Keratinocyte (primary cell): ENCODE measurements around the gene CDKN1A. TPM values are rescaled to one million over a fixed set of nuclear protein-coding genes. Genes with fewer than 3 reads are reported as not detected.
"Not testable (repeated sequence)": the region's sequence is repeated elsewhere in the genome, so short reads cannot be mapped to it uniquely, and the experiment has no call there.

ENCODE experiments used
- DNase-seq: peaks from one replicate; pipeline ENCODE4 v3.0.0-alpha.2; 2011; ENCODE audit warnings: low read depth, missing footprints, low spot score
- FAIRE-seq: peaks from 2 replicates; lab custom pipeline; 2011; peaks lifted over from hg19 to GRCh38; lab: Jason Lieb, UNC
- H2AFZ ChIP-seq: 2 replicates; pipeline ENCODE4 v1.6.0; 2012; ENCODE audit warnings: low read length, control low read depth, inconsistent platforms; ENCODE audit not compliant: control insufficient read depth
- H3K27ac ChIP-seq: 2 replicates; pipeline ENCODE4 v1.5.1; 2011; ENCODE audit warnings: low read length; ENCODE audit not compliant: control insufficient read depth, insufficient read depth
- H3K27me3 ChIP-seq: 3 replicates; pipeline ENCODE4 v1.6.0; 2011; ENCODE audit warnings: low read length; ENCODE audit not compliant: control insufficient read depth, insufficient read depth; ENCODE audit errors: extremely low read depth
- H3K36me3 ChIP-seq, 2 experiments: 2 replicates in 1 of 2; 3 replicates in 1 of 2; pipeline ENCODE4 v1.5.1; 2011; ENCODE audit warnings: low read length in 2 of 2, mild to moderate bottlenecking in 1 of 2; ENCODE audit not compliant: control insufficient read depth in 2 of 2, insufficient read depth in 2 of 2; ENCODE audit errors: extremely low read depth in 1 of 2
- H3K4me1 ChIP-seq: 3 replicates; pipeline ENCODE4 v1.5.1; 2011; ENCODE audit warnings: low read length; ENCODE audit not compliant: control insufficient read depth, insufficient read depth; ENCODE audit errors: extremely low read depth
- H3K4me2 ChIP-seq: 3 replicates; pipeline ENCODE4 v1.6.0; 2011; ENCODE audit warnings: low read depth, low read length; ENCODE audit not compliant: control insufficient read depth, insufficient read depth; ENCODE audit errors: extremely low read depth
- H3K4me3 ChIP-seq, 3 experiments: fragments of 200-600 bp in 1 of 3; sonication (generic) in 1 of 3; 2 replicates in 2 of 3; 3 replicates in 1 of 3; pipeline ENCODE4 v1.5.1; 2011 to 2016; ENCODE audit warnings: low read length in 3 of 3, mild to moderate bottlenecking in 3 of 3, control low read depth in 2 of 3, inconsistent platforms in 1 of 3, low read depth in 1 of 3, mixed read lengths in 1 of 3, mixed run types in 1 of 3, moderate library complexity in 1 of 3; ENCODE audit not compliant: control insufficient read depth in 2 of 3, insufficient read depth in 2 of 3; ENCODE audit errors: extremely low read depth in 1 of 3
- H3K79me2 ChIP-seq: 2 replicates; pipeline ENCODE4 v1.6.0; 2012; ENCODE audit warnings: low read length; ENCODE audit not compliant: control insufficient read depth, insufficient read depth
- H3K9ac ChIP-seq: 3 replicates; pipeline ENCODE4 v1.6.0; 2011; ENCODE audit warnings: low read length; ENCODE audit not compliant: control insufficient read depth, insufficient read depth; ENCODE audit errors: extremely low read depth
- H3K9me1 ChIP-seq: 3 replicates; pipeline ENCODE4 v1.6.0; 2011; ENCODE audit warnings: low read length; ENCODE audit not compliant: control insufficient read depth, insufficient read depth; ENCODE audit errors: extremely low read depth
- H3K9me3 ChIP-seq: 2 replicates; pipeline ENCODE4 v1.5.1; 2012; ENCODE audit warnings: low read depth, low read length; ENCODE audit not compliant: control insufficient read depth
- H4K20me1 ChIP-seq: 3 replicates; pipeline ENCODE4 v1.6.0; 2011; ENCODE audit warnings: low read length; ENCODE audit not compliant: control insufficient read depth, insufficient read depth; ENCODE audit errors: extremely low read depth
- EZH2 ChIP-seq: IDR thresholded peaks from one replicate; pipeline ENCODE4 v1.6.1; 2012; ENCODE audit warnings: inconsistent platforms, mild to moderate bottlenecking, low read length, moderate library complexity
- dilution Hi-C: fragments of 300-500 bp; cut with MboI; formaldehyde crosslinking; loops from one replicate; pipeline ENCODE4 v1.7.0; 2020; ENCODE audit warnings: low sequenced_read_pairs; ENCODE audit not compliant: extremely low pct_ligation_motif_present
- polyA plus RNA-seq, 5 experiments: library from polyadenylated mRNA; depleted of rRNA in 3 of 5; stranded (reverse) in 3 of 5; stranded (forward) in 1 of 5; unstranded in 1 of 5; fragments of >200 nt; gene quantifications; 1 replicate in 1 of 5; 2 replicates in 3 of 5; 3 replicates in 1 of 5; pipeline versions ENCODE4 v1.2.1 to v1.2.3, GENCODE V29; 2011 to 2012; ENCODE audit warnings: missing spikeins in 2 of 5, low read depth in 1 of 5, low replicate concordance in 1 of 5
- TF ChIP-seq, protein P1 (sequence below), 3 experiments: IDR thresholded peaks in 1 of 3; conservative IDR thresholded peaks in 1 of 3; optimal IDR thresholded peaks in 1 of 3; 2 replicates in 2 of 3; 3 replicates in 1 of 3; pipeline versions ENCODE3 to v1.5.1; 2011; ENCODE audit warnings: low read length in 3 of 3, mild to moderate bottlenecking in 3 of 3, moderate library complexity in 2 of 3, control low read depth in 1 of 3, inconsistent platforms in 1 of 3; ENCODE audit not compliant: insufficient read depth in 2 of 3; ENCODE audit errors: extremely low read depth in 1 of 3

The CDKN1A gene
- polyA plus RNA-seq, 1 donor (not counting 4 experiments of a cell fraction or from before 2014, with no cell fraction given) = 185 TPM

DNA sequence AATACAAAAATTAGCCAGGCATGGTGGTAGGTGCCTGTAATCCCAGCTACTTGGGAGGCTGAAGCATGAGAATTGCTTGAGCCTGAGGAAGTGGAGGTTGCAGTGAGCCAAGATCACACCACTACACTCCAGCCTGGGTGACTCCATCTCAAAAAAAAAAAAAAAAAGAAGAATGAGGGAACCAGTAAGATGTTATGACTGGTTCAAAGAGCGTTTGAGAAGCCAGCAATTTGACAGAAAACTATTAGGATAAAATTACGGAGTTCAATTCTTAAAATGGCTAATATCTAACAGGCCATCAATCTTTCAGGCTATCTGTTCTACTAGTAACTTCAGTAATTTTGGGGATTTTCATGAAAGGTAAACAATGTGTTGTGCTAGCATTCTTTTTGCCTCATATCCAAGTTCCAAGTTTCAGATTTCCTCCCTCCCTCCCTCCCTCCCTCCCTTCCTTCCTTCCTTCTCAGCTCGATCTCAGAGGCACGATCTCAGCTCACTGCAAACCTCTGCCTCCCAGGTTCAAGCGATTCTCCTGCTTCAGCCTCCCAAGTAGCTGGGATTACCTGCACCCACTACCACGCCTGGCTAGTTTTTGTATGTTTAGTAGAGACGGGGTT, 26.6 kb downstream of the CDKN1A start:
- H3K9me3 ChIP-seq, H3K79me2 ChIP-seq, DNase-seq, dilution Hi-C loops, H3K9me1 ChIP-seq, H2AFZ ChIP-seq, FAIRE-seq, H3K4me3 ChIP-seq, H3K4me2 ChIP-seq, H4K20me1 ChIP-seq, H3K9ac ChIP-seq, H3K27me3 ChIP-seq, H3K27ac ChIP-seq, H3K36me3 ChIP-seq: not testable (repeated sequence)
- peaks cover 11% of the 10 kb centered on the region for H3K4me1 ChIP-seq

DNA sequence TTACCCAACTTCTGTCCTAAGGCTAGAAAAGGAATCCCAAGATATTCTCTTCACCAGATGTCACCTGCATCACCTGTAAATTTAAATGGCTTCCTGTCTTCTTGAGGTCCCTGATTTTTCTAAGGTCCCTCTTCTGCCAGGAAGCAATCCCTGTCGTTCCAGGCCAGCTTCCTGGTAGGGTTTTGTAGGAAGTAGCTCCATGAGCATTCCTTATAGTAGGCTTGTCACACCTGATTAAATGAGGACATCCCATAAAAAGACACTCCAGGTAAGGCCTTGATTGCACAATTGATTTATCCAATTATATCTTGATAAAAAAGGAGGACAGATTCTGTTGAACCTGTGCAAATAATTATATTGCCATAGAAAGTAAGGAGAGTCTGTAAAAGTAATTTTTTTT, 27.8 kb downstream of the CDKN1A start:
- Histone ChIP-seq H3K36me3 (no peaks in the 10 kb centered on the region), H2AFZ (no peak overlapping the region), H3K4me2 (no peak overlapping the region), H3K9me1 (no peaks in the 10 kb centered on the region), H3K9me3 (no peaks in the 10 kb centered on the region), H4K20me1 (no peaks in the 10 kb centered on the region), H3K27me3 (no peaks in the 10 kb centered on the region), H3K79me2 (no peaks in the 10 kb centered on the region), H3K4me3 (no peak overlapping the region), H3K4me1 (peaks cover 4% of the 10 kb centered on the region), H3K9ac (no peak overlapping the region), H3K27ac (no peak overlapping the region)
- no peak for TF ChIP-seq EZH2
- TF ChIP-seq, protein P1, sequence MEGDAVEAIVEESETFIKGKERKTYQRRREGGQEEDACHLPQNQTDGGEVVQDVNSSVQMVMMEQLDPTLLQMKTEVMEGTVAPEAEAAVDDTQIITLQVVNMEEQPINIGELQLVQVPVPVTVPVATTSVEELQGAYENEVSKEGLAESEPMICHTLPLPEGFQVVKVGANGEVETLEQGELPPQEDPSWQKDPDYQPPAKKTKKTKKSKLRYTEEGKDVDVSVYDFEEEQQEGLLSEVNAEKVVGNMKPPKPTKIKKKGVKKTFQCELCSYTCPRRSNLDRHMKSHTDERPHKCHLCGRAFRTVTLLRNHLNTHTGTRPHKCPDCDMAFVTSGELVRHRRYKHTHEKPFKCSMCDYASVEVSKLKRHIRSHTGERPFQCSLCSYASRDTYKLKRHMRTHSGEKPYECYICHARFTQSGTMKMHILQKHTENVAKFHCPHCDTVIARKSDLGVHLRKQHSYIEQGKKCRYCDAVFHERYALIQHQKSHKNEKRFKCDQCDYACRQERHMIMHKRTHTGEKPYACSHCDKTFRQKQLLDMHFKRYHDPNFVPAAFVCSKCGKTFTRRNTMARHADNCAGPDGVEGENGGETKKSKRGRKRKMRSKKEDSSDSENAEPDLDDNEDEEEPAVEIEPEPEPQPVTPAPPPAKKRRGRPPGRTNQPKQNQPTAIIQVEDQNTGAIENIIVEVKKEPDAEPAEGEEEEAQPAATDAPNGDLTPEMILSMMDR (optimal IDR thresholded peaks at IDR 0.05 in 1 of 3, IDR thresholded peaks at IDR 0.05 in 1 of 3, conservative IDR thresholded peaks at IDR 0.05 in 1 of 3; ENCODE audit: extremely low read depth in 1 of 3, insufficient read depth in 2 of 3, low read length in 3 of 3) = no peak
- FAIRE-seq = no peak
- dilution Hi-C loops = no loop called here
- DNase-seq = no peak

DNA sequence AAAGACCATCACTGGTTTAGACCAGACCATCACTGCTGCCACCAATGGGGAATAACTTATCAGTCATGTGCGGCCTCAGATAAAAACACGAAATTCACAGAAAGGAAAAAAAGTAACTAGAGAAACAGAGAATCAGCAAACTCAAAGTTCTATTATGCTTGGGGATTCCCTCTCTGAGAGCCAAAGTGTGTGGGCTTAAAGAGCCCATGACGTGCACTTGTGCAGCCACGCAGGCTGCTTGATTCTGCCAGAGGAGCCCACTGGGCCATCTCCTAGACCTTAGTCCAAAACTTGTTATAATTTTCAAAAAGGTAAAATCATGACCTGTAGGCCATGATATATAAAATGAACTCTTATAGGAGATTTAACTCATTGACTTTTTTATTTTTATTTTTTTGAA, 34.3 kb downstream of the CDKN1A start:
- no peaks in the 10 kb centered on the region for H3K9me3 ChIP-seq
- FAIRE-seq = no peak
- no peak overlapping the region for H3K27ac ChIP-seq
- no peak overlapping the region for H2AFZ ChIP-seq
- no peak for TF ChIP-seq EZH2
- TF ChIP-seq, protein P1 (optimal IDR thresholded peaks at IDR 0.05 in 1 of 3, IDR thresholded peaks at IDR 0.05 in 1 of 3, conservative IDR thresholded peaks at IDR 0.05 in 1 of 3; ENCODE audit: extremely low read depth in 1 of 3, insufficient read depth in 2 of 3, low read length in 3 of 3) = no peak
- H3K27me3 ChIP-seq = peaks cover 2% of the 10 kb centered on the region
- H3K4me1 ChIP-seq = peaks cover 9% of the 10 kb centered on the region
- no peak for DNase-seq
- no peaks in the 10 kb centered on the region for H3K9me1 ChIP-seq
- H3K36me3 ChIP-seq = no peaks in the 10 kb centered on the region
- H3K9ac ChIP-seq = no peak overlapping the region
- H3K79me2 ChIP-seq = no peaks in the 10 kb centered on the region
- no peak overlapping the region for H3K4me2 ChIP-seq
- no peak overlapping the region for H3K4me3 ChIP-seq
- no peaks in the 10 kb centered on the region for H4K20me1 ChIP-seq
- dilution Hi-C loops = no loop called here
